ENCODE data around the gene CHMP2A. TPM values are rescaled to one million over a fixed set of nuclear protein-coding genes. Genes with fewer than 3 reads are reported as not detected.
A peak's percentile ranks its signal among the peaks of the same experiment; 100 is the strongest.

Gene CHMP2A
- total and polyA plus RNA-seq, 2 of the 4 experiments (the other 2 are of a cell fraction) = 105 to 183 TPM

DNA sequence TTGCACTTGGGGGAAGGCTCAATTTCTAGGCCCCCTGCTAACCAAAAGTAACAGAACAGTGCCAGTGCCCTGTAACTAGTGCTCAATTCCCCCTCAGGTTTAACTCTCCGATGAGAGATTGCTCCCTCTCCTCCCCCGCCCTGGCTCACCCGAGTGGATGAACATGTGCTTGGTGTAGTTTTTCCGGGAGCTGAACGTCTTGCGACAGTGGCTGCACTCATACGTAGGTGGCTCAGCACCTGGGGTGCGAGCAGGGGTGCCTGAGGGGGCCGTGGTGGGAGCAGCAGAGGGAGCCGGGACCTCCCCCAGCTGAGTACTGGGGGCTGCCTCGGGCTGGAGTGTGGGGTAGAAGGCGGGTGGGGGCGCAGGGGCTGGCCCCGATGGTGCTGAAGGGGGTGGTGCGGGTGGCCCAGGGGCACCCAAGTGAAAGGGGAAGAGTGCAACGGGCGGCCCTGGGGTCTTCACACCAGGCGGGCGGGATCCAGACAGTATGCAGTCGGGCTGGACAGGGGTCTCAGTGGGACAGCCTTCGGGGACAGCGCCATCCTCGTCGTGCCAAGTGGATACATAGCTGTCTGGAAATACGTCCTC lies 38.6 kb downstream of the CHMP2A start:
- Histone ChIP-seq H4K91ac (ENCODE audit: insufficient read depth, low read depth, low read length) (no peak overlapping the region), H3K27ac (ENCODE audit: insufficient read depth, low read length) (no peak overlapping the region), H3K4me3 (ENCODE audit: insufficient read depth, low read depth, low read length) (no peak overlapping the region), H3K23ac (ENCODE audit: low read depth, low read length) (no peak overlapping the region), H3K14ac (replicated peaks; ENCODE audit: low read depth, low read length) (no peak overlapping the region), H3K4ac (ENCODE audit: low read depth, low read length) (no peak overlapping the region), H3K18ac (ENCODE audit: low read depth, low read length) (no peak overlapping the region), H2AK9ac (replicated peaks; ENCODE audit: low read depth, low read length, poor library complexity) (peak overlapping the region; percentile 28), H4K5ac (ENCODE audit: low read depth, low read length) (no peak overlapping the region), H4K20me1 (ENCODE audit: insufficient read depth, low read length) (peaks cover 26% of the 10 kb centered on the region), H2BK15ac (ENCODE audit: low read depth, low read length) (no peak overlapping the region), H4K8ac (ENCODE audit: low read depth in 2 of 2, low read length in 2 of 2) (no peak overlapping the region), H2AK5ac (ENCODE audit: low read depth, low read length) (no peak overlapping the region), H3K27me3 (ENCODE audit: control insufficient read depth, insufficient read depth, low read length) (no peaks in the 10 kb centered on the region), H2BK120ac (ENCODE audit: low read depth, low read length) (no peak overlapping the region), H3K79me1 (ENCODE audit: low read depth in 1 of 2, low read length in 2 of 2) (peaks cover 4 to 67% of the 10 kb centered on the region in 2 experiments; a peak in 3 of 4 replicates), H3K9me1 (ENCODE audit: insufficient read depth, low read length) (peaks cover 8% of the 10 kb centered on the region), H3K36me3 (ENCODE audit: control insufficient read depth, insufficient read depth, low read length) (peaks cover 18% of the 10 kb centered on the region), H3K56ac (ENCODE audit: extremely low read depth, insufficient read depth, low read length) (no peak overlapping the region), H3K9me3 (ENCODE audit: control insufficient read depth, insufficient read depth, low read length) (no peaks in the 10 kb centered on the region), H3K4me2 (ENCODE audit: low read depth, low read length) (no peak overlapping the region), H2AFZ (replicated peaks; ENCODE audit: low read length, poor library complexity) (no peak overlapping the region), H3K9ac (ENCODE audit: low read depth, low read length) (no peak overlapping the region), H2BK20ac (ENCODE audit: low read depth, low read length) (no peak overlapping the region), H2BK5ac (ENCODE audit: low read depth, low read length, poor library complexity, severe bottlenecking) (no peak overlapping the region), H3K4me1 (ENCODE audit: control insufficient read depth, insufficient read depth, low read length) (peaks cover 6% of the 10 kb centered on the region)
- ChIA-PET CTCF (no interaction called here), POLR2A (ENCODE audit: unreplicated experiment) (no interaction called here)
- no peak for TF ChIP-seq MAFK (IDR thresholded peaks at IDR 0.05; ENCODE audit: low read depth, low read length)
- TF ChIP-seq RFX5 (IDR thresholded peaks at IDR 0.05; ENCODE audit: low read depth, low read length) = no peak
- TF ChIP-seq NFE2L2 (IDR thresholded peaks at IDR 0.05; ENCODE audit: low read depth, low read length) = no peak
- TF ChIP-seq POLR2A (IDR thresholded peaks at IDR 0.05; ENCODE audit: low read depth, low read length) = no peak
- no peak for TF ChIP-seq CHD1 (IDR thresholded peaks at IDR 0.05; ENCODE audit: low read depth, low read length)
- no peak for TF ChIP-seq FOS (IDR thresholded peaks at IDR 0.05; ENCODE audit: low read depth, low read length)
- TF ChIP-seq, protein P1, sequence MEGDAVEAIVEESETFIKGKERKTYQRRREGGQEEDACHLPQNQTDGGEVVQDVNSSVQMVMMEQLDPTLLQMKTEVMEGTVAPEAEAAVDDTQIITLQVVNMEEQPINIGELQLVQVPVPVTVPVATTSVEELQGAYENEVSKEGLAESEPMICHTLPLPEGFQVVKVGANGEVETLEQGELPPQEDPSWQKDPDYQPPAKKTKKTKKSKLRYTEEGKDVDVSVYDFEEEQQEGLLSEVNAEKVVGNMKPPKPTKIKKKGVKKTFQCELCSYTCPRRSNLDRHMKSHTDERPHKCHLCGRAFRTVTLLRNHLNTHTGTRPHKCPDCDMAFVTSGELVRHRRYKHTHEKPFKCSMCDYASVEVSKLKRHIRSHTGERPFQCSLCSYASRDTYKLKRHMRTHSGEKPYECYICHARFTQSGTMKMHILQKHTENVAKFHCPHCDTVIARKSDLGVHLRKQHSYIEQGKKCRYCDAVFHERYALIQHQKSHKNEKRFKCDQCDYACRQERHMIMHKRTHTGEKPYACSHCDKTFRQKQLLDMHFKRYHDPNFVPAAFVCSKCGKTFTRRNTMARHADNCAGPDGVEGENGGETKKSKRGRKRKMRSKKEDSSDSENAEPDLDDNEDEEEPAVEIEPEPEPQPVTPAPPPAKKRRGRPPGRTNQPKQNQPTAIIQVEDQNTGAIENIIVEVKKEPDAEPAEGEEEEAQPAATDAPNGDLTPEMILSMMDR (conservative IDR thresholded peaks at IDR 0.05; ENCODE audit: low read depth, low read length) = no peak
- no peak for TF ChIP-seq CEBPB (IDR thresholded peaks at IDR 0.05; ENCODE audit: low read depth, low read length)
- TF ChIP-seq, protein P2, sequence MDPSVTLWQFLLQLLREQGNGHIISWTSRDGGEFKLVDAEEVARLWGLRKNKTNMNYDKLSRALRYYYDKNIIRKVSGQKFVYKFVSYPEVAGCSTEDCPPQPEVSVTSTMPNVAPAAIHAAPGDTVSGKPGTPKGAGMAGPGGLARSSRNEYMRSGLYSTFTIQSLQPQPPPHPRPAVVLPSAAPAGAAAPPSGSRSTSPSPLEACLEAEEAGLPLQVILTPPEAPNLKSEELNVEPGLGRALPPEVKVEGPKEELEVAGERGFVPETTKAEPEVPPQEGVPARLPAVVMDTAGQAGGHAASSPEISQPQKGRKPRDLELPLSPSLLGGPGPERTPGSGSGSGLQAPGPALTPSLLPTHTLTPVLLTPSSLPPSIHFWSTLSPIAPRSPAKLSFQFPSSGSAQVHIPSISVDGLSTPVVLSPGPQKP (IDR thresholded peaks at IDR 0.05; ENCODE audit: borderline replicate concordance, low read depth, low read length) = no peak
- no peak for TF ChIP-seq RAD21 (IDR thresholded peaks at IDR 0.05; ENCODE audit: low read length)
- TF ChIP-seq BHLHE40 (IDR thresholded peaks at IDR 0.05; ENCODE audit: low read depth, low read length) = no peak
- TF ChIP-seq SMC3 (IDR thresholded peaks at IDR 0.05; ENCODE audit: low read depth, low read length) = no peak
- TF ChIP-seq, protein P3, sequence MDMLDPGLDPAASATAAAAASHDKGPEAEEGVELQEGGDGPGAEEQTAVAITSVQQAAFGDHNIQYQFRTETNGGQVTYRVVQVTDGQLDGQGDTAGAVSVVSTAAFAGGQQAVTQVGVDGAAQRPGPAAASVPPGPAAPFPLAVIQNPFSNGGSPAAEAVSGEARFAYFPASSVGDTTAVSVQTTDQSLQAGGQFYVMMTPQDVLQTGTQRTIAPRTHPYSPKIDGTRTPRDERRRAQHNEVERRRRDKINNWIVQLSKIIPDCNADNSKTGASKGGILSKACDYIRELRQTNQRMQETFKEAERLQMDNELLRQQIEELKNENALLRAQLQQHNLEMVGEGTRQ (IDR thresholded peaks at IDR 0.05; ENCODE audit: low read depth, low read length) = no peak
- no peak for TF ChIP-seq MAZ (IDR thresholded peaks at IDR 0.05; ENCODE audit: borderline replicate concordance, low read depth, low read length)
- no peak for TF ChIP-seq RCOR1 (IDR thresholded peaks at IDR 0.05; ENCODE audit: insufficient replicate concordance, low read length)
- no peak for TF ChIP-seq MXI1 (IDR thresholded peaks at IDR 0.05; ENCODE audit: borderline replicate concordance, low read depth, low read length)
- ATAC-seq (ENCODE audit: low read depth) (no peak), DNase-seq (no peak)
- 100% methylated on average over 5 of the region's 25 CpGs; no CpG with 5 or more reads in 1 of the 2 experiments for WGBS, 2 experiments (ENCODE audit: extremely low coverage in 2 of 2, insufficient read length in 1 of 2)
- dilution Hi-C loops (cut with HindIII; ENCODE audit: low sequenced_read_pairs, unreplicated experiment) (no loop called here), intact Hi-C loops (cut with micrococcal nuclease) (loop anchor here (5.0 kb wide), 1 partner anchor 209 kb away; the partner anchor contains the start of gene ERVK3-1), in situ Hi-C loops (cut with MboI; ENCODE audit: low sequenced_read_pairs) (no loop called here)
- no TSS peak for BruUV-seq (replicated peaks)
